CD8-positive, alpha-beta memory T cell (primary cell): ENCODE results near the gene ADD2. TPM values are rescaled to one million over a fixed set of nuclear protein-coding genes. Genes with fewer than 3 reads are reported as not detected.
A peak's percentile ranks its signal among the peaks of the same experiment; 100 is the strongest.
"Not testable (repeated sequence)": the region's sequence is repeated elsewhere in the genome, so short reads cannot be mapped to it uniquely, and the experiment has no call there.

ENCODE experiments used
- CTCF ChIA-PET: fragments of 350-600 bp; sonication (Branson Sonifier 250); formaldehyde crosslinking; loops from one replicate; lab custom pipeline; 2021; ENCODE audit warnings: antibody characterized with exemption; lab: Charles Lee
- POLR2A ChIA-PET: fragments of 350-600 bp; sonication (Branson Sonifier 250); formaldehyde crosslinking; loops from one replicate; lab custom pipeline; 2021; ENCODE audit warnings: antibody characterized with exemption; lab: Charles Lee
- DNase-seq, 5 donors: peaks; one replicate each; pipeline versions ENCODE4 v3.0.0 to v3.0.0-alpha.2; 2020 to 2022; ENCODE audit warnings: mixed read lengths in 1 of 5
- H3K27ac ChIP-seq: one replicate; pipeline ENCODE4 v1.7.0; 2013; ENCODE audit warnings: low read depth, mild to moderate bottlenecking, low read length, moderate library complexity
- H3K27me3 ChIP-seq: 2 replicates; pipeline ENCODE4 v1.7.0; 2013; ENCODE audit warnings: low read length, mild to moderate bottlenecking; ENCODE audit not compliant: insufficient read depth, poor library complexity, severe bottlenecking
- H3K36me3 ChIP-seq: 2 replicates; pipeline ENCODE4 v1.7.0; 2013; ENCODE audit warnings: mild to moderate bottlenecking, low read length, moderate library complexity; ENCODE audit not compliant: insufficient read depth
- H3K4me1 ChIP-seq: 2 replicates; pipeline ENCODE4 v1.7.0; 2013; ENCODE audit warnings: mild to moderate bottlenecking, low read length, moderate library complexity; ENCODE audit not compliant: insufficient read depth
- H3K4me3 ChIP-seq: 2 replicates; pipeline ENCODE4 v1.7.0; 2013; ENCODE audit warnings: mild to moderate bottlenecking, low read length
- H3K9me3 ChIP-seq: 2 replicates; pipeline ENCODE4 v1.7.0; 2013; ENCODE audit warnings: mild to moderate bottlenecking, low read length
- H3K27ac Mint-ChIP-seq, 8 donors: one replicate each; pipeline ENCODE4 v1.8.0; 2020 to 2021; ENCODE audit warnings: mixed read lengths in 8 of 8, mild to moderate bottlenecking in 6 of 8, inconsistent platforms in 3 of 8, moderate library complexity in 3 of 8
- H3K27me3 Mint-ChIP-seq, 2 donors: one replicate each; pipeline ENCODE4 v1.8.0; 2020 to 2021; ENCODE audit warnings: mixed read lengths in 2 of 2, mild to moderate bottlenecking in 1 of 2, moderate library complexity in 1 of 2
- H3K36me3 Mint-ChIP-seq, 3 donors: one replicate each; pipeline ENCODE4 v1.8.0; 2020 to 2021; ENCODE audit warnings: mixed read lengths in 3 of 3, inconsistent platforms in 1 of 3, mild to moderate bottlenecking in 1 of 3
- H3K4me1 Mint-ChIP-seq, 3 donors: one replicate each; pipeline ENCODE4 v1.8.0; 2020 to 2021; ENCODE audit warnings: mixed read lengths in 3 of 3, inconsistent platforms in 1 of 3, mild to moderate bottlenecking in 1 of 3
- H3K4me3 Mint-ChIP-seq, 7 donors: one replicate each; pipeline ENCODE4 v1.8.0; 2020 to 2021; ENCODE audit warnings: mixed read lengths in 7 of 7, mild to moderate bottlenecking in 6 of 7, moderate library complexity in 4 of 7, inconsistent platforms in 2 of 7
- H3K9me3 Mint-ChIP-seq, 5 donors: one replicate each; pipeline ENCODE4 v1.8.0; 2020 to 2022; ENCODE audit warnings: mixed read lengths in 5 of 5, mild to moderate bottlenecking in 3 of 5, moderate library complexity in 2 of 5, inconsistent platforms in 1 of 5
- polyA plus RNA-seq: library from polyadenylated mRNA; unstranded; fragments of 300-500 nt; fragmentation: Illumina TruSeq; gene quantifications from one replicate; pipeline ENCODE4 v1.2.3, GENCODE V29; 2021
- total RNA-seq, 2 experiments: library from RNA; stranded (reverse); gene quantifications; one replicate each; pipeline ENCODE4 v1.2.3, GENCODE V29; 2021

ADD2 gene
- total and polyA plus RNA-seq, 3 experiments from 2014 or later = 0.18 to 1.2 (median 0.74) TPM

DNA sequence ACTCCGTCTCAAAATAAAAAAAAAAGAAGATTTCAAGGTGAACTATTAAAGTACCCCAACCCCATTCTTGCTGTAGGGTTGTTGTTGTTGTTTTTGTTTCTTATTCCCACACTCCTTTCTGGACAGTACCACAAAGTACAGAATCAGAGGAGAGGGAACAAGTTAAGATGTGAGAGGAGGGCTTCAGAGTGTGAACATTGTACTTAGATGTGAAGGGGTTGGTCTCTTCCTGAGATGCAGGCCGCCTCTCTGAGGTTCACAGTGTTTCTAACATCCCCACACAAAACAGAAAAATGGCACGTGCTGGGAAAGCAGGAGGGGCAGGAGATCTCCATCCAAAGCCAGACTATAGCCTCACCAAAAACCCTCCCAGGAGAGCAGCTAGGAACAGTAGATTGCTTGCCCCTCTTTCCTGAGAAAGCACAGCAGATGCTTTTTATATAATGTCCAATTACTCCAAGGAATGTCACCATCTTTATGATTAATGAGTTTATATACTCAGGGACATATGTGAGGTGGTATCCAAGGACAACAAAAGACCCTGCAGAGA, 22.6 kb downstream of the ADD2 start:
- CTCF ChIA-PET = interaction anchor here (1.8 kb wide), 1 partner anchor 13 kb away, joined by 5 read pairs; no protein-coding TSS in a partner anchor
- Histone ChIP-seq H3K9me3 (no peaks in the 10 kb centered on the region), H3K4me1 (no peaks in the 10 kb centered on the region), H3K27me3 (no peaks in the 10 kb centered on the region), H3K27ac (no peak overlapping the region), H3K4me3 (no peak overlapping the region), H3K36me3 (no peaks in the 10 kb centered on the region)
- Mint-ChIP-seq H3K27me3 (peaks cover 30 to 40% of the 10 kb centered on the region in 2 donors), H3K4me3 (no peak overlapping the region), H3K9me3 (peaks cover 0 to 3% (median 0%) of the 10 kb centered on the region in 5 donors), H3K4me1 (no peaks in the 10 kb centered on the region), H3K27ac (no peak overlapping the region), H3K36me3 (no peaks in the 10 kb centered on the region)
- POLR2A ChIA-PET = no interaction called here
- no peak for DNase-seq

DNA sequence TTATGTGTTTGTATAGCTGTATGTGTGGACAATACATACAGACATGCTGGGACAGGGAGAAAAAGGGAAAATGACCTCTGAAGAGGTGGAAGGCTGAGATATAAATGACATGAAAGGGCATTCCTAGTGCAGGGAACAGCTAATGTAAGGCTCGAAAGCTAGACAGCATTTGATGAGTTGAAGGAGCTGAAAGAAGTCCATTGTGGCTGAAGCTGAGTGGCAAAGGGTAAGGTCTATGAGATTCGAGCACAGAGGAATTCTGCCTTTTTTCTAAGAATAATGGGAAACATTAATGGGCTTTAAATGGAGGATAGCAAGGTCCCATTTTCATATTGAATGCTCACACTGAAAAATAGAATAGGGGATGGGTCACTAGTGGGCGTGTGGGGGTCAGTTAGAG, 23.6 kb downstream of the ADD2 start:
- Mint-ChIP-seq H3K27ac (no peak overlapping the region), H3K27me3 (peaks cover 29 to 39% of the 10 kb centered on the region in 2 donors), H3K4me1 (no peaks in the 10 kb centered on the region), H3K4me3 (no peak overlapping the region), H3K9me3 (peaks cover 0 to 4% (median 0%) of the 10 kb centered on the region in 5 donors), H3K36me3 (no peaks in the 10 kb centered on the region)
- Histone ChIP-seq H3K9me3 (no peaks in the 10 kb centered on the region), H3K36me3 (no peaks in the 10 kb centered on the region), H3K27ac (no peak overlapping the region), H3K27me3 (no peaks in the 10 kb centered on the region), H3K4me3 (no peak overlapping the region), H3K4me1 (no peaks in the 10 kb centered on the region)
- ChIA-PET POLR2A (no interaction called here), CTCF (interaction anchor here (1.8 kb wide), 1 partner anchor 14 kb away, joined by 5 read pairs; no protein-coding TSS in a partner anchor)
- no peak for DNase-seq

DNA sequence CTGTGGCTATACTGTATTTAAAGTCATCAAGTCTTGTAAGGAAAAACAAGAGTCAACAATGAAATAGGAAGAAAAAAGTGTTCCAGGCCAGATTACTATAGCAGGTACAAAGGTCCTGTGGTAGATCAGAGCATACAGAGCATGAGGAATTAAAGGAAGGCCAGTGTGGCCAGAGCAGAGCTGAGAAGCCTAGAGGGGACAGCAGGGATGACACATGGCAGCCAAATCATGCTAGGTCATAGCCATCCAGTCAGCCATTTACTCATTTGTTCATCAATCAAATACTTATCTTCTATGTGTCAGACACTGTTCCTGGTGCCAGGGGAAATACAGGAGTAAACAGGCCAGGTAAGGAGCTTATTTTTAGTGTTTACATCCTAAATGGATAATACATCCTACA, 24.3 kb downstream of the ADD2 start:
- Mint-ChIP-seq H3K4me1 (no peaks in the 10 kb centered on the region), H3K36me3 (no peaks in the 10 kb centered on the region), H3K4me3 (no peak overlapping the region), H3K27me3 (peaks cover 29 to 40% of the 10 kb centered on the region in 2 donors), H3K9me3 (peaks cover 0 to 4% (median 0%) of the 10 kb centered on the region in 5 donors), H3K27ac (no peak overlapping the region)
- Histone ChIP-seq H3K4me1 (no peaks in the 10 kb centered on the region), H3K4me3 (no peak overlapping the region), H3K9me3 (no peaks in the 10 kb centered on the region), H3K36me3 (no peaks in the 10 kb centered on the region), H3K27ac (no peak overlapping the region), H3K27me3 (no peaks in the 10 kb centered on the region)
- ChIA-PET CTCF (no interaction called here), POLR2A (no interaction called here)
- no peak for DNase-seq

DNA sequence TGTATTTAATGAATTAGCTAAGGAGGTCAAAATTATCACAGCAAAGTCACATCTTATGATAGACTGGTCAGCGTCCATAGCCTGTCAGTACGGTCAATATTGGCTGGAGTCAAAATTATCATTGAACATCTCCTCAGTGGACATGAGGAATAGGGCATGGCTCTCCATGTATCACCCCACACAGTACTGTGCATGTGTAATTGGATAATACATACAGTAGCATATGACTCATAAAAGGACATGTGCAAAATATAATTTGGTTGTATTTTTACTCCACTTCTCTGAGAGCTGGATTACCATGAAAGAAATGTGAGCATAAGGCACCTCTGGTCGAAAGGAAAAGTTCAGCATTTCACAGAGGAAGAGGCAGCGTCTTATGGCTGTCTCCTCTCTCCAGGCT, 24.9 kb downstream of the ADD2 start:
- Histone ChIP-seq H3K4me1 (no peaks in the 10 kb centered on the region), H3K9me3 (no peaks in the 10 kb centered on the region), H3K36me3 (no peaks in the 10 kb centered on the region), H3K4me3 (no peak overlapping the region), H3K27ac (no peak overlapping the region), H3K27me3 (no peaks in the 10 kb centered on the region)
- ChIA-PET POLR2A (no interaction called here), CTCF (no interaction called here)
- Mint-ChIP-seq H3K27me3 (peaks cover 27 to 37% of the 10 kb centered on the region in 2 donors), H3K27ac (peak overlapping the region in 1 of 8 donors; percentile 1), H3K4me1 (no peaks in the 10 kb centered on the region), H3K9me3 (peaks cover 0 to 4% (median 0%) of the 10 kb centered on the region in 5 donors), H3K36me3 (no peaks in the 10 kb centered on the region), H3K4me3 (no peak overlapping the region)
- DNase-seq = no peak

- CTCF ChIA-PET, H3K4me3 Mint-ChIP-seq, H3K27ac ChIP-seq, H3K27ac Mint-ChIP-seq, H3K4me1 ChIP-seq, H3K9me3 Mint-ChIP-seq, H3K4me3 ChIP-seq, DNase-seq, H3K27me3 ChIP-seq, H3K36me3 ChIP-seq, H3K36me3 Mint-ChIP-seq, H3K4me1 Mint-ChIP-seq, POLR2A ChIA-PET, H3K9me3 ChIP-seq: not testable (repeated sequence)
- H3K27me3 Mint-ChIP-seq = peaks cover 19 to 45% of the 10 kb centered on the region in 2 donors
Measured at GRCh38 chr2:70739492-70739891, 28.5 kb downstream of the ADD2 start.

- POLR2A ChIA-PET = no interaction called here
- Mint-ChIP-seq H3K4me1 (no peaks in the 10 kb centered on the region), H3K27me3 (peaks cover 21 to 54% of the 10 kb centered on the region in 2 donors), H3K9me3 (peaks cover 0 to 6% (median 3%) of the 10 kb centered on the region in 5 donors), H3K4me3 (no peak overlapping the region), H3K36me3 (no peaks in the 10 kb centered on the region), H3K27ac (no peak overlapping the region)
- CTCF ChIA-PET = no interaction called here
- H3K27ac ChIP-seq = no peak overlapping the region
- H3K4me3 ChIP-seq = no peak overlapping the region
- no peaks in the 10 kb centered on the region for H3K27me3 ChIP-seq
- no peaks in the 10 kb centered on the region for H3K4me1 ChIP-seq
- no peaks in the 10 kb centered on the region for H3K36me3 ChIP-seq
- H3K9me3 ChIP-seq = no peaks in the 10 kb centered on the region
- no peak for DNase-seq
Measured at GRCh38 chr2:70738159-70738558, 29.8 kb downstream of the ADD2 start.

- Histone ChIP-seq H3K4me3 (no peak overlapping the region), H3K36me3 (no peaks in the 10 kb centered on the region), H3K9me3 (no peaks in the 10 kb centered on the region), H3K27ac (no peak overlapping the region), H3K27me3 (no peaks in the 10 kb centered on the region), H3K4me1 (no peaks in the 10 kb centered on the region)
- ChIA-PET CTCF (no interaction called here), POLR2A (no interaction called here)
- Mint-ChIP-seq H3K9me3 (peaks cover 0 to 6% (median 3%) of the 10 kb centered on the region in 5 donors), H3K4me3 (no peak overlapping the region), H3K36me3 (no peaks in the 10 kb centered on the region), H3K4me1 (no peaks in the 10 kb centered on the region), H3K27ac (no peak overlapping the region), H3K27me3 (peaks cover 17 to 58% of the 10 kb centered on the region in 2 donors)
- DNase-seq = no peak
Measured at GRCh38 chr2:70735071-70735470, 32.9 kb downstream of the ADD2 start.

- Mint-ChIP-seq H3K27me3 (peaks cover 17 to 47% of the 10 kb centered on the region in 2 donors), H3K4me3 (no peak overlapping the region), H3K27ac (no peak overlapping the region), H3K36me3 (no peaks in the 10 kb centered on the region), H3K9me3 (peaks cover 0 to 6% (median 0%) of the 10 kb centered on the region in 5 donors), H3K4me1 (no peaks in the 10 kb centered on the region)
- Histone ChIP-seq H3K36me3 (no peaks in the 10 kb centered on the region), H3K27me3 (no peaks in the 10 kb centered on the region), H3K4me3 (no peak overlapping the region), H3K9me3 (no peaks in the 10 kb centered on the region), H3K27ac (no peak overlapping the region), H3K4me1 (no peaks in the 10 kb centered on the region)
- no peak for DNase-seq
- CTCF ChIA-PET = no interaction called here
- POLR2A ChIA-PET = no interaction called here
Measured at GRCh38 chr2:70733646-70734180, 34.3 kb downstream of the ADD2 start.
